HepG2 (cell line): ENCODE data around the gene EFS. TPM values are rescaled to one million over a fixed set of nuclear protein-coding genes. Genes with fewer than 3 reads are reported as not detected.

Source experiments
- ATAC-seq: fragments of 200-7000 bp; cut with Tn5 transposase; 3 replicates; pipeline ENCODE4 v1.9.1; 2020; ENCODE audit warnings: mild to moderate bottlenecking, moderate library complexity
- BruUV-seq: library from RNA; stranded (reverse); fragments of 400-500 nt; replicated peaks from 2 replicates; lab custom pipeline; 2021; lab: Mats Ljungman, UMichigan
- CTCF ChIA-PET: fragments of 300-600 bp; formaldehyde crosslinking; extraction: SDS; loops from one replicate; lab custom pipeline; 2021; ENCODE audit warnings: low total read pairs, inconsistent platforms, low intra/inter-chr PET ratio; lab: Yijun Ruan, JAX
- POLR2A ChIA-PET: fragments of 350-600 bp; sonication (Branson Sonifier 250); formaldehyde crosslinking; loops from one replicate; lab custom pipeline; 2020; ENCODE audit warnings: antibody characterized with exemption, inconsistent platforms; lab: Yijun Ruan, JAX
- DNase-seq: peaks from one replicate; pipeline ENCODE4 v3.0.0-alpha.2; 2015; ENCODE audit warnings: low spot score
- FAIRE-seq: peaks from 3 replicates; lab custom pipeline; 2011; peaks lifted over from hg19 to GRCh38; lab: Jason Lieb, UNC
- H2AFZ ChIP-seq: one replicate; pipeline ENCODE4 v1.6.1; 2011; ENCODE audit warnings: low read length, inconsistent platforms
- H3K27ac ChIP-seq: fragments of 300-600 bp; 3 replicates; pipeline ENCODE4 v1.8.0; 2011; ENCODE audit warnings: mixed run types, mild to moderate bottlenecking, mixed read lengths, low read length, inconsistent platforms; ENCODE audit not compliant: insufficient read depth; ENCODE audit errors: extremely low read length
- H3K27me3 ChIP-seq, 2 experiments: fragments of 200-600 bp in 1 of 2; 2 replicates in 1 of 2; 3 replicates in 1 of 2; pipeline versions ENCODE4 v1.6.0 to v1.8.0; 2011; ENCODE audit warnings: low read length in 2 of 2, mild to moderate bottlenecking in 2 of 2, moderate library complexity in 2 of 2, inconsistent platforms in 1 of 2; ENCODE audit not compliant: insufficient read depth in 2 of 2, control insufficient read depth in 1 of 2
- H3K36me3 ChIP-seq, 2 experiments: fragments of 200-600 bp in 1 of 2; replicated peaks in 1 of 2; 2 replicates in 1 of 2; 3 replicates in 1 of 2; pipeline versions ENCODE4 v1.5.1 to v1.8.0; 2011; ENCODE audit warnings: low read length in 2 of 2, inconsistent platforms in 1 of 2; ENCODE audit not compliant: insufficient read depth in 2 of 2, control insufficient read depth in 1 of 2
- H3K4me1 ChIP-seq: 2 replicates; pipeline ENCODE4 v1.5.1; 2012; ENCODE audit warnings: low read length, inconsistent platforms; ENCODE audit not compliant: insufficient read depth
- H3K4me2 ChIP-seq: 2 replicates; pipeline ENCODE4 v1.6.0; 2011; ENCODE audit warnings: low read depth, low read length, inconsistent platforms
- H3K4me3 ChIP-seq, 3 experiments: fragments of 200-600 bp in 1 of 3; sonication (generic), shearing (Covaris generic) in 1 of 3; replicated peaks in 1 of 3; 2 replicates each; pipeline ENCODE4 v1.5.1; 2011 to 2016; ENCODE audit warnings: low read length in 3 of 3, inconsistent platforms in 2 of 3, low read depth in 2 of 3, mild to moderate bottlenecking in 2 of 3, control low read depth in 1 of 3, mixed read lengths in 1 of 3; ENCODE audit not compliant: insufficient read depth in 1 of 3
- H3K79me2 ChIP-seq: one replicate; pipeline ENCODE4 v1.6.1; 2011; ENCODE audit warnings: low read length, inconsistent platforms; ENCODE audit not compliant: insufficient read depth
- H3K9ac ChIP-seq: 2 replicates; pipeline ENCODE4 v1.6.0; 2011; ENCODE audit warnings: mild to moderate bottlenecking, low read depth, low read length, inconsistent platforms; ENCODE audit not compliant: insufficient read depth
- H3K9me3 ChIP-seq: 2 replicates; pipeline ENCODE4 v1.5.1; 2012; ENCODE audit warnings: mild to moderate bottlenecking, low read length
- H4K20me1 ChIP-seq: 2 replicates; pipeline ENCODE4 v1.6.0; 2011; ENCODE audit warnings: inconsistent platforms, mild to moderate bottlenecking, low read length, moderate library complexity; ENCODE audit not compliant: insufficient read depth
- FOXK2 ChIP-seq: fragments of 450-650 bp; IDR thresholded peaks from 2 replicates; pipeline ENCODE4 v1.6.1; 2016
- GABPB1 ChIP-seq: IDR thresholded peaks from 2 replicates; pipeline ENCODE4 v1.6.1; 2016; ENCODE audit warnings: mild to moderate bottlenecking, missing genetic modification reagents, moderate library complexity, missing compliant biosample characterization
- HNRNPLL ChIP-seq: fragments of 200-400 bp; formaldehyde crosslinking; IDR thresholded peaks from 2 replicates; pipeline ENCODE4 v1.6.1; 2017; ENCODE audit warnings: mild to moderate bottlenecking, low read depth, low read length; ENCODE audit not compliant: poor library complexity, severe bottlenecking
- MIER2 ChIP-seq: IDR thresholded peaks from 2 replicates; pipeline ENCODE4 v1.6.1; 2016; ENCODE audit warnings: missing biosample characterization, missing genetic modification reagents
- NRL ChIP-seq: sonication (generic); formaldehyde crosslinking; IDR thresholded peaks from 2 replicates; pipeline ENCODE4 v1.5.0; 2020; ENCODE audit warnings: missing genetic modification reagents, mild to moderate bottlenecking, moderate library complexity, borderline replicate concordance
- POLR2AphosphoS2 ChIP-seq: IDR thresholded peaks from 2 replicates; pipeline ENCODE4 v1.6.1; 2011; ENCODE audit warnings: low read depth, low read length, improper control_type of control experiment
- RAD51 ChIP-seq: fragments of 450-650 bp; IDR thresholded peaks from 2 replicates; pipeline ENCODE4 v1.6.1; 2016; ENCODE audit warnings: borderline replicate concordance
- RXRA ChIP-seq: sonication (generic); formaldehyde crosslinking; IDR thresholded peaks from 2 replicates; pipeline ENCODE4 v1.5.1; 2020; ENCODE audit warnings: missing genetic modification reagents
- ZEB1 ChIP-seq: IDR thresholded peaks from 2 replicates; pipeline ENCODE4 v1.6.1; 2012; ENCODE audit warnings: mild to moderate bottlenecking, low read depth, inconsistent platforms; ENCODE audit not compliant: insufficient replicate concordance
- ZNF12 ChIP-seq: sonication (generic); formaldehyde crosslinking; IDR thresholded peaks from 2 replicates; pipeline ENCODE4 v1.5.0; 2020; ENCODE audit warnings: missing genetic modification reagents
- ZNF343 ChIP-seq: sonication (generic); formaldehyde crosslinking; IDR thresholded peaks from 2 replicates; pipeline ENCODE4 v1.4.0; 2020; ENCODE audit warnings: mild to moderate bottlenecking, missing genetic modification reagents
- ZNF446 ChIP-seq: sonication (generic); formaldehyde crosslinking; IDR thresholded peaks from 2 replicates; pipeline ENCODE4 v1.5.0; 2020; ENCODE audit warnings: mild to moderate bottlenecking, missing genetic modification reagents
- ZNF598 ChIP-seq: sonication (generic); formaldehyde crosslinking; IDR thresholded peaks from 2 replicates; pipeline ENCODE4 v1.5.1; 2020; ENCODE audit warnings: mild to moderate bottlenecking, missing genetic modification reagents, borderline replicate concordance
- ZNF616 ChIP-seq: sonication (generic); formaldehyde crosslinking; IDR thresholded peaks from 2 replicates; pipeline ENCODE4 v1.5.0; 2020; ENCODE audit warnings: low read depth, mild to moderate bottlenecking, missing genetic modification reagents
- ZNF747 ChIP-seq: sonication (generic); formaldehyde crosslinking; IDR thresholded peaks from 2 replicates; pipeline ENCODE4 v1.8.1; 2023; ENCODE audit warnings: missing genetic modification reagents, mild to moderate bottlenecking, borderline replicate concordance
- ZNF839 ChIP-seq: sonication (generic); formaldehyde crosslinking; IDR thresholded peaks from 2 replicates; pipeline ENCODE4 v1.4.0; 2020; ENCODE audit warnings: missing genetic modification reagents, mild to moderate bottlenecking, borderline replicate concordance
- ZNF891 ChIP-seq: sonication (generic); formaldehyde crosslinking; IDR thresholded peaks from 2 replicates; pipeline ENCODE4 v1.5.0; 2020; ENCODE audit warnings: mild to moderate bottlenecking, missing genetic modification reagents
- WGBS: methylation state at CpG from one replicate; pipeline ENCODE4 v1.1.6; 2017; ENCODE audit warnings: low lambda C conversion rate; 5-methylcytosine and 5-hydroxymethylcytosine counted together
- in situ Hi-C: cut with HindIII; loops from 2 replicates; pipeline ENCODE4 v1.10.0; 2017; ENCODE audit warnings: low pct_unique_long_range_greater_than_20kb; ENCODE audit not compliant: extremely low pct_ligation_motif_present
- intact Hi-C: fragments of 100-400 bp; cut with micrococcal nuclease; formaldehyde crosslinking; loops from one replicate; pipeline ENCODE4 v1.10.0; 2022; ENCODE audit not compliant: unreplicated experiment
- polyA plus RNA-seq, 8 experiments: library from polyadenylated mRNA; depleted of rRNA in 3 of 8; stranded (reverse) in 7 of 8; unstranded in 1 of 8; fragments of >200 nt; fragmentation: Illumina TruSeq in 4 of 8; extraction: Trizol in 4 of 8; gene quantifications; 2 replicates each; pipeline versions ENCODE4 v1.2.1 to v1.2.3, GENCODE V29; 2011 to 2016; ENCODE audit warnings: low read depth in 4 of 8, missing spikeins in 1 of 8, mixed read lengths in 1 of 8; ENCODE audit not compliant: insufficient read depth in 1 of 8
- total RNA-seq, 5 experiments: library from RNA; depleted of rRNA; stranded (reverse); fragments of >200 nt; fragmentation: Illumina TruSeq; extraction: Trizol; gene quantifications; 2 replicates each; pipeline ENCODE4 v1.2.3, GENCODE V29; 2016; ENCODE audit warnings: low read depth in 1 of 5
- TF ChIP-seq, protein P1 (sequence below): sonication (generic); formaldehyde crosslinking; conservative IDR thresholded peaks from 2 replicates; pipeline ENCODE4 v1.4.0; 2020; ENCODE audit warnings: missing genetic modification reagents
- TF ChIP-seq, protein P2 (sequence below): sonication (generic); formaldehyde crosslinking; IDR thresholded peaks from 2 replicates; pipeline ENCODE4 v1.8.0; 2022; ENCODE audit warnings: missing genetic modification reagents, mild to moderate bottlenecking, moderate library complexity, borderline replicate concordance
- TF ChIP-seq, protein P3 (sequence below): sonication (generic); formaldehyde crosslinking; IDR thresholded peaks from 2 replicates; pipeline ENCODE4 v1.4.0; 2020; ENCODE audit warnings: missing genetic modification reagents

Gene EFS
- total and polyA plus RNA-seq, 2 of the 13 experiments (the other 11 are each of a cell fraction or from before 2014, with no cell fraction given), result not detected

DNA sequence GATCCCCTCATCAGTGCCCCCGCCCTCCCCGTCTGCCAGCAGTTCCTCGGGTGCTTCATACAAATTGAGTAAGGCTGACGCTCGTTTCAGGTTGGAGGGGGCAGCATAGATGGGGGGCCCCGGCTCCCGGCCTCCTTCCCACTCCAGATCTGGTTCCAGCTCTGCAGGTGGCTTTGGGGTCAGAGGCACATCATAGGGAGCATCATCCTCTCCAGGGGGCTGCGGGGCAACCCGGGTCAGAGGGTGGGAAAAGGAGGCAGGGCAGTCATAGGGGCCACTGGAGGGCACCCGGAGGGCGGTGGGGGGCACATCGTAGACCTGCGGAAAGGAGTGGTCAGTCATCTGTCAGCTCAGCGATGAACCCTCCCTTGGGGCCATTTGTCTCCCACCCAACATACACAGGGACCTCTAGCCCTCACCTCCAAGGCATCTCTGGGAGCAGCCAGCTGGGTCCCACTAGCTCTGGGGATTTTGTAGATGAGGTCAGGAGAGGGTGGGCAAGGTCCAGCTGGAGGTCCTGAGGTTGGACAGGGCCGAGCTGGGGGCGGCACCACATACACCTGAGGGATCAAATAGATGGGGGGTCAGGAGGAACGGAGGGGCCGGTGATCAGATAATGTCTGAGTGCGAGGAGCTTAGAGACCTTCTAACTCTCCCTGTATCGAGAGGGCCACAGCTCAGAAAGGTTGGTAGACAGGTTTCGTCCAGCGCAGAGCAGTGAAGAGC, 5.1 kb downstream of the EFS start:
- CTCF ChIA-PET, result interaction anchor here (1.7 to 1.8 kb wide), 2 partner anchors 32 to 94 kb away, joined by 5 to 7 read pairs; no protein-coding TSS in a partner anchor
- intact Hi-C loops (loop anchor here (2.0 kb wide), 1 partner anchor 31 kb away; no protein-coding TSS in a partner anchor), in situ Hi-C loops (no loop called here)
- peaks cover 46 to 93% of the 10 kb centered on the region in 2 experiments for H3K27me3 ChIP-seq
- ATAC-seq, result peak; percentile 1; the same call in 1 of the 3 replicates
- H3K4me2 ChIP-seq, result no peak overlapping the region
- WGBS, result 40% methylated on average over 22 of the region's 22 CpGs
- H2AFZ ChIP-seq, result no peak overlapping the region
- H4K20me1 ChIP-seq, result no peaks in the 10 kb centered on the region
- H3K36me3 ChIP-seq, result no peaks in the 10 kb centered on the region
- DNase-seq, result no peak
- H3K9me3 ChIP-seq, result no peaks in the 10 kb centered on the region
- no peaks in the 10 kb centered on the region for H3K79me2 ChIP-seq
- peaks cover 30% of the 10 kb centered on the region for H3K4me1 ChIP-seq
- no peak overlapping the region for H3K27ac ChIP-seq
- no peak for FAIRE-seq
- no peak overlapping the region for H3K9ac ChIP-seq
- no TSS peak for BruUV-seq
- H3K4me3 ChIP-seq, result no peak overlapping the region
- POLR2A ChIA-PET, result interaction anchor here (0.6 to 1.6 kb wide), 3 partner anchors 20 to 38 kb away, joined by 3 to 11 read pairs (median 3); partner anchors contain the start of gene PABPN1
- TF ChIP-seq FOXK2, result no peak
- no peak for TF ChIP-seq RXRA (CRISPR knock-in tag)
- TF ChIP-seq ZNF747 (CRISPR knock-in tag), result no peak
- peak; percentile 52; the same call in 1 of the 2 replicates for TF ChIP-seq NRL
- TF ChIP-seq, protein P1, sequence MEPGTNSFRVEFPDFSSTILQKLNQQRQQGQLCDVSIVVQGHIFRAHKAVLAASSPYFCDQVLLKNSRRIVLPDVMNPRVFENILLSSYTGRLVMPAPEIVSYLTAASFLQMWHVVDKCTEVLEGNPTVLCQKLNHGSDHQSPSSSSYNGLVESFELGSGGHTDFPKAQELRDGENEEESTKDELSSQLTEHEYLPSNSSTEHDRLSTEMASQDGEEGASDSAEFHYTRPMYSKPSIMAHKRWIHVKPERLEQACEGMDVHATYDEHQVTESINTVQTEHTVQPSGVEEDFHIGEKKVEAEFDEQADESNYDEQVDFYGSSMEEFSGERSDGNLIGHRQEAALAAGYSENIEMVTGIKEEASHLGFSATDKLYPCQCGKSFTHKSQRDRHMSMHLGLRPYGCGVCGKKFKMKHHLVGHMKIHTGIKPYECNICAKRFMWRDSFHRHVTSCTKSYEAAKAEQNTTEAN (CRISPR knock-in tag), result no peak
- TF ChIP-seq MIER2 (CRISPR knock-in tag), result no peak
- no peak for TF ChIP-seq RAD51
- TF ChIP-seq POLR2AphosphoS2, result no peak
- no peak for TF ChIP-seq ZNF343 (CRISPR knock-in tag)
- TF ChIP-seq ZEB1, result no peak
- TF ChIP-seq, protein P2, sequence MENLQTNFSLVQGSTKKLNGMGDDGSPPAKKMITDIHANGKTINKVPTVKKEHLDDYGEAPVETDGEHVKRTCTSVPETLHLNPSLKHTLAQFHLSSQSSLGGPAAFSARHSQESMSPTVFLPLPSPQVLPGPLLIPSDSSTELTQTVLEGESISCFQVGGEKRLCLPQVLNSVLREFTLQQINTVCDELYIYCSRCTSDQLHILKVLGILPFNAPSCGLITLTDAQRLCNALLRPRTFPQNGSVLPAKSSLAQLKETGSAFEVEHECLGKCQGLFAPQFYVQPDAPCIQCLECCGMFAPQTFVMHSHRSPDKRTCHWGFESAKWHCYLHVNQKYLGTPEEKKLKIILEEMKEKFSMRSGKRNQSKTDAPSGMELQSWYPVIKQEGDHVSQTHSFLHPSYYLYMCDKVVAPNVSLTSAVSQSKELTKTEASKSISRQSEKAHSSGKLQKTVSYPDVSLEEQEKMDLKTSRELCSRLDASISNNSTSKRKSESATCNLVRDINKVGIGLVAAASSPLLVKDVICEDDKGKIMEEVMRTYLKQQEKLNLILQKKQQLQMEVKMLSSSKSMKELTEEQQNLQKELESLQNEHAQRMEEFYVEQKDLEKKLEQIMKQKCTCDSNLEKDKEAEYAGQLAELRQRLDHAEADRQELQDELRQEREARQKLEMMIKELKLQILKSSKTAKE (CRISPR knock-in tag), result peak; percentile 24; the same call in 1 of the 2 replicates
- TF ChIP-seq, protein P3, sequence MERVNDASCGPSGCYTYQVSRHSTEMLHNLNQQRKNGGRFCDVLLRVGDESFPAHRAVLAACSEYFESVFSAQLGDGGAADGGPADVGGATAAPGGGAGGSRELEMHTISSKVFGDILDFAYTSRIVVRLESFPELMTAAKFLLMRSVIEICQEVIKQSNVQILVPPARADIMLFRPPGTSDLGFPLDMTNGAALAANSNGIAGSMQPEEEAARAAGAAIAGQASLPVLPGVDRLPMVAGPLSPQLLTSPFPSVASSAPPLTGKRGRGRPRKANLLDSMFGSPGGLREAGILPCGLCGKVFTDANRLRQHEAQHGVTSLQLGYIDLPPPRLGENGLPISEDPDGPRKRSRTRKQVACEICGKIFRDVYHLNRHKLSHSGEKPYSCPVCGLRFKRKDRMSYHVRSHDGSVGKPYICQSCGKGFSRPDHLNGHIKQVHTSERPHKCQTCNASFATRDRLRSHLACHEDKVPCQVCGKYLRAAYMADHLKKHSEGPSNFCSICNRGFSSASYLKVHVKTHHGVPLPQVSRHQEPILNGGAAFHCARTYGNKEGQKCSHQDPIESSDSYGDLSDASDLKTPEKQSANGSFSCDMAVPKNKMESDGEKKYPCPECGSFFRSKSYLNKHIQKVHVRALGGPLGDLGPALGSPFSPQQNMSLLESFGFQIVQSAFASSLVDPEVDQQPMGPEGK (CRISPR knock-in tag), result peak; percentile 7; the same call in 1 of the 2 replicates
- no peak for TF ChIP-seq ZNF839 (CRISPR knock-in tag)
- no peak for TF ChIP-seq ZNF446 (CRISPR knock-in tag)
- peak; percentile 8 for TF ChIP-seq HNRNPLL
- TF ChIP-seq ZNF891 (CRISPR knock-in tag), result 0 out of 2 replicates have a peak, but pooled peaks have one; percentile 21
- TF ChIP-seq ZNF616, result no peak
- no peak for TF ChIP-seq ZNF12 (CRISPR knock-in tag)
- no peak for TF ChIP-seq ZNF598 (CRISPR knock-in tag)
- peak; percentile 9; the same call in 1 of the 2 replicates for TF ChIP-seq GABPB1
